Measurements from ENCODE around the gene MAN1C1. TPM values are rescaled to one million over a fixed set of nuclear protein-coding genes. Genes with fewer than 3 reads are reported as not detected.

The MAN1C1 gene
- total RNA-seq (1 to 10 TPM; 1.8 to 6.7 (median 2.5) TPM), polyA plus RNA-seq (1 to 10 TPM; 1.8 to 2.0 (median 1.9) TPM)
- long read RNA-seq, donor 1, full-length matches to known transcripts: 4 of 6 reads
- long read RNA-seq, donor 1, partial matches to known transcripts: 0 of 6 reads
- long read RNA-seq, donor 1, other reads (novel, unspliced or antisense): 2 of 6 reads
- long read RNA-seq, donor 2, full-length matches to known transcripts: 5 of 7 reads
- long read RNA-seq, donor 2, partial matches to known transcripts: 1 of 7 reads
- long read RNA-seq, donor 2, other reads (novel, unspliced or antisense): 1 of 7 reads

DNA sequence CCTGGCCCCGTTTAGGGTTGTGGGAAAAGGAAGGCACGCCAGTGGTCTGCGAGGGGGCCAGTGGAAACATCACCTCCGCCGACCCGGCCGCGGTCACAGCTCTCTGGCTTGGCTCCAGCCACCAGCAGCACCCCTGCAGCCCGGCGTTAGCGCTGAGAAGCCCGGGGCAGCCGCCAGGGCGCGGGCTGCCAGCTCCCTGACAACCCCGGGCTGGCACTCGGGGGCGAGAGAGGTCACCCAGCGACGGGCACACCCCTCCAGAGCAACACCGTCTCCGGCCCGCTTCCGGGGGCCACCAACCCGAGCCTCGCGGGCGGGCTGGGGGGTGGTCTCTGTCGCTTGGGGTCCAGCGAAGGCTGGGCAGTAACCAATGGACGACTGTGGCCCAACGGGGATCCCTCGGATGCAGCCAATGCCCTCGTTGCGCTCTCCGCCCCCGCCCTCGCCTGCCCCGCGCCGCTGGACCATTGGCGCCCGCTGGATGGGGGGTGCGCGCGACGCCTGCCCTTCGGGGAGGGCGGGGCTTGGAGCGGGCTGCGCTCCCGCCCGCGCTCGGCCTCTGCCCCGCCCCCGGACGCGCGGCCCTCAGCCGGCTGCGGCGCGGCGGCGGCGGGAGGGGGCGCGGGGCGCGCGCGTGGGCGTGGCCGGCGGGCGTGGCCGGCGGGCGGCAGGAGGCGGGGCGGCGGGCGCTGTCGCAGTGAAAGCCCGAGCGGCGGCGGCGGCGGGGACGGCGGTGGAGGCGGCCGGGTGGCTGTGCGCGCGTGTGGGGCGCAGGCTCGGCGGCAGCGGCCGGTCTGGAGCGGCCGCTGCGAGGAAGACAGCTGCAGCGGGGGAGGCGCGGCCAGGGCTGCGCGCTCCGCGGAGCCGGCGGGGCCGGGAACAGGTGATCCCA is at the start of gene MAN1C1:
Gene MAN1C1 (plus strand): TSS at position 697 of the 892 bp plus-strand sequence. CDS start 1,007 bp downstream, outside the sequence.
- H3K36me3 ChIP-seq (ENCODE audit: insufficient read depth in 1 of 2, low read depth in 1 of 2): no peaks in the 10 kb centered on the region
- H3K4me1 ChIP-seq: peaks cover 26% of the 10 kb centered on the region
- H3K4me3 ChIP-seq: peak within 1 kb of the TSS; percentile 84
- peak; percentile 90 to 94 (median 92) for ATAC-seq
- intact Hi-C loops (cut with DNase I): loop anchor here (5.0 kb wide), 3 partner anchors 41 to 126 kb away; no protein-coding TSS in a partner anchor
- H3K27me3 ChIP-seq (ENCODE audit: insufficient read depth in 3 of 3, low read length in 2 of 3): no peaks in the 10 kb centered on the region
- DNase-seq: peak; percentile 91 to 94
- peak; percentile 20 for TF ChIP-seq CTCF (IDR thresholded peaks at IDR 0.05)
- peak within 1 kb of the TSS; percentile 74 for H3K27ac ChIP-seq
- no peaks in the 10 kb centered on the region for H3K9me3 ChIP-seq
- 0% methylated on average over 53 to 115 of the region's 116 CpGs for WGBS, 3 donors

GRCh38 chr1:25567710-25568089 is 48.9 kb upstream of the MAN1C1 start:
- ATAC-seq (no peak), DNase-seq (peak; percentile 58 to 73)
- Histone ChIP-seq H3K27ac (peak overlapping the region; percentile 89), H3K4me3 (no peak overlapping the region), H3K4me1 (peaks cover 53% of the 10 kb centered on the region), H3K27me3 (ENCODE audit: insufficient read depth in 3 of 3, low read length in 2 of 3) (no peaks in the 10 kb centered on the region), H3K9me3 (no peaks in the 10 kb centered on the region), H3K36me3 (ENCODE audit: insufficient read depth in 1 of 2, low read depth in 1 of 2) (peaks cover 0 to 20% of the 10 kb centered on the region in 2 donors)
- WGBS, 3 donors: 45 to 64% (median 57%) methylated on average over 10 of the region's 10 CpGs
- no peak for TF ChIP-seq CTCF (IDR thresholded peaks at IDR 0.05)
- intact Hi-C loops (cut with DNase I): loop anchor here in 1 of 2 donors (5.0 kb wide), 1 partner anchor 230 kb away; no protein-coding TSS in a partner anchor

- 42 to 63% (median 44%) methylated on average over 21 of the region's 21 CpGs for WGBS, 3 donors
- DNase-seq (peak; percentile 66 to 83), ATAC-seq (peak in 1 of 4 donors; percentile 6)
Observed at GRCh38 chr1:25568090-25568833, 48.3 kb upstream of the MAN1C1 start.

More at GRCh38 chr1:25568090-25568833, 48.3 kb upstream of the MAN1C1 start:
- no peak for TF ChIP-seq CTCF (IDR thresholded peaks at IDR 0.05)
- Histone ChIP-seq H3K27ac (peak overlapping the region; percentile 89), H3K36me3 (ENCODE audit: insufficient read depth in 1 of 2, low read depth in 1 of 2) (peaks cover 0 to 16% of the 10 kb centered on the region in 2 donors), H3K9me3 (no peaks in the 10 kb centered on the region), H3K27me3 (ENCODE audit: insufficient read depth in 3 of 3, low read length in 2 of 3) (no peaks in the 10 kb centered on the region), H3K4me3 (no peak overlapping the region), H3K4me1 (peaks cover 53% of the 10 kb centered on the region)
- intact Hi-C loops (cut with DNase I): loop anchor here in 1 of 2 donors (5.0 kb wide), 1 partner anchor 229 kb away; no protein-coding TSS in a partner anchor

Data from psoas muscle (tissue), 8 donors.